T-helper 1 cell (primary cell): ENCODE results near the gene NOP16.

ENCODE experiments used
- DNase-seq, 5 donors: peaks; one replicate each; pipeline ENCODE4 v3.0.0-alpha.2; 2012 to 2020

Gene NOP16

DNA sequence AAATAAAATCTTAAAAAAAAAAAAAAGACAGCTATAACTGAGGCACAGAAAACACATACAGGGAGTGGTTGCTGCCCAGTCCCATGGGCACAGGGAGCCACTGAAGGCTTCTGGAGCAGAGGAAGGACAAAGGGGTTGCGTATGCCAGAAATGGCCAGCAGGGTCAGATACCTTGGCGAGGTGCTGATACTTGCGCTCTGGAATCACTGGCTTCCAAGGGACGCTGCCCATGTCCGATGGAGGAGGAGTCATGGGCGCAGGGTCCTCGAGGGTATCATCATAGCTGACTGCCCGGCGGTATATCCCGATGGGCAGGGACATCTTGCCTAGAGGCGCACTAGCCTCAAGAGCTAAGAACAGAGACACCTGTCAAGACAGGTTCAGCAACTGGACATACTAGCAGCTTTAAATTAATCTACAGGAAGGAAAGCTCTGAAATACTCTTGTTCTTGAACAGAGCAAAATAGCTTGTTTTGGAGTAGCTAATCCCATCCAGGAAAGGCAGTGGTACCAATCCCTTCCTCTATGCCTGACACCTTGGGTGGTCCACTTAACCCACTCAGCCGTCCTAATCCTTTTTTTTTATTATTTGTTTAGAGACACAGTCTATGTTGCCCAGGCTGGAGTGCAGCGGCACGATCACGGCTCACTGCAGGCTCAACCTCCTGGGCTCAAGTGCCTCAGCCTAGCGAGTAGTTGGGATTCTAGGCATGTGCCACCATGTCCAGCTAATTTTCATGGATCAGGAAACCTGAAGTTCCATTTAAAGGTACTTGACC, 32.8 kb downstream of the NOP16 start:
- DNase-seq = no peak

DNA sequence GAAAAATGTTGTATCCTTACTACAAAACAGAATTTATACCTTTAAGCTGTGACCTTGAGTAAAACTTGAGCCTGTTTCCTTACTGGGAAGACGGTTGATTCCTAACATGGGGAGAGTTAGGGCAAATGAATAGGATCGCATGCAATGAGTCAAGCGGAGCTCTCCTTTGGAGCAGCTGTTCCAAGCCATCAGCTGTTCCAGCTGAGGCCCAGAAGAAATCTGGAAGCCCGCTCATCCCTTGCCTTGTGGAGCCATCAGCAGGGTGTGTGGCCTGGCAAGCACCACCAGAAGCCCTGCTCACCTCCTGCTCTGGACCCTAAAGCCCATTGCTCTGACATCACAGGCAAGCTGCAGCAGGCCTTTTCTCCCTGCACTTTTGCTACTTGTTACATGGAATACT, 34.9 kb downstream of the NOP16 start:
- no peak for DNase-seq

- no peak for DNase-seq
Observed at GRCh38 chr5:176352116-176352878, 36.1 kb downstream of the NOP16 start.

GRCh38 chr5:176350416-176350815, 38.0 kb downstream of the NOP16 start:
- no peak for DNase-seq

DNA sequence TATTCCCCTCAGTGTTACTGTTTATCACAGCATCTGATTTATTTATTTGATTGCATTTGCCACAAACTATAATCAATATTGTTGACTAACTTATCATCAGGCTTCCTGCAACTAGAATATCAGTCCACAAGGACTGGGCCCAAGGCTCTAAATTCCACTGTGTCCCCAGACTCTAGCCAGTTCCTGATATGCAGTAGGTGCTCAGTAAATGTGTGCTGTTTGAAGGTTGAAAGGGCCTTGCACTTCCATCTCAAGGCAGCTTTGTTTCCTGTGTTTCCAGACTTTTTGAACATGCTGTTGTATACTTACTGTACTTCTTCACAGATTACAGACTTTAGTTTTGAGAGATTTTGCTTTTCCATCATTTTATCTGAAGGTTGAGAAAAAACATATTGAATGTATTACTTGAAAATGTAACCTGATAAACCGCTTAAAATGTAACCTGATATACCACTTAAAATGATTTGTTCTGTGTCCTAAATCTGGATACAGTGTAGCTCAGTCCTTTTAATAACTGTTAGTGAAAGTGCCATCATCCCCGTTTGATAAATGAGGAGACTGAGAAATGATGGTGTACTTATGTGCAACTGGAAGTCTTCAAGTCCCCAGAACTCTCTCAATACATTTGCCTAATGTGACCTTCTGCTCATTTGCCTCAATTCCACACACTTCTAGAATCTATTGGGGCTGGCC, 45.5 kb downstream of the NOP16 start:
- DNase-seq = no peak

GRCh38 chr5:176342158-176342483, 46.3 kb downstream of the NOP16 start:
- no peak for DNase-seq

GRCh38 chr5:176341325-176342157, 46.9 kb downstream of the NOP16 start:
- DNase-seq = no peak

DNA sequence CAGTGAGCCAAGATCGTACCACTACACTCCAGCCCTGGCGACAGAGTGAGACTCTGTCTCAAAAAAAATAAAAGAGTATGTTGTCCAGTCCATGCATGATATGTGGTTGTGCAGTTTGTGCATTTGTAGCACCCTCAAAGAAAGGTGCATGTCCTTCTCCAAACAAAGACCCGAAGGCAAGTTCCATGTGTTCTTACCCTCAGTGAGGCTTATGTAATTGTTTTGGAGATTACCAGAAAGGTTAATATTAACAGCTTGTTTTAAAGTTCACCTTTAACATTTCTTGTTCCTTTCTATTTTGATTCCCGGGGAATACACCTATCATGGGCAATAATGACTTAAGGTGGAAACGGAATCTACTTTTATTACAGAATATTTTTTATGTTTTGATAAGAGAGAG, 49.1 kb downstream of the NOP16 start:
- no peak for DNase-seq

DNA sequence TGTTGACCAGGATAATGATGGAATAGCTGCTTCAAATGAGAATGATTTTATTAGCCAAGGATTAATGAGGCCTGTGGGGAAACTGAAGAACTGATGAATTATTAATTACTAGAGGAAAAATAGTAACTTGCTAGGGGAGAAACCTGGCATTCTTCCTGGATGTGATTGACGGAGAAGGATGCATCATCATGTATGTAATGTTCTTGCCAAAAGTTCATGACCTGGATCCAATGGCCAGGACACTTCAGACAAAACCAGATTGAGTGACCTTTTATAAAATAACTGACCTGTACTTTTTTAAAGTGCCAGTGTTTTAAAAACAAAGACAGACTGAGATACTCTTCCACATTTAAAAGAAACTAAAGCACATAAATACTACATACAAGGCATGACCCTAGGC, 50.5 kb downstream of the NOP16 start:
- no peak for DNase-seq

GRCh38 chr5:176334031-176334770, 54.2 kb downstream of the NOP16 start:
- DNase-seq = no peak
